Endothelial cell of umbilical vein (primary cell): ENCODE measurements around the gene RGS4. TPM values are rescaled to one million over a fixed set of nuclear protein-coding genes. Genes with fewer than 3 reads are reported as not detected.

Source experiments
- BruUV-seq: library from RNA; stranded (reverse); fragments of 400-500 nt; replicated peaks from 2 replicates; lab custom pipeline; 2021; lab: Mats Ljungman, UMichigan
- CTCF ChIA-PET: fragments of 300-600, 350-600 bp; sonication (Branson Sonifier 250); formaldehyde crosslinking; loops from one replicate; lab custom pipeline; 2021; ENCODE audit warnings: antibody characterized with exemption, inconsistent platforms; lab: Charles Lee
- POLR2A ChIA-PET: fragments of 300-600, 350-600 bp; sonication (Branson Sonifier 250); formaldehyde crosslinking; loops from one replicate; lab custom pipeline; 2021; ENCODE audit warnings: antibody characterized with exemption, inconsistent platforms; lab: Charles Lee
- DNase-seq: peaks from one replicate; pipeline ENCODE4 v3.0.0-alpha.2; 2011; ENCODE audit warnings: low read depth, low spot score
- FAIRE-seq: peaks from 2 replicates; lab custom pipeline; 2011; peaks lifted over from hg19 to GRCh38; lab: Jason Lieb, UNC
- H2AFZ ChIP-seq: 2 replicates; pipeline ENCODE4 v1.6.0; 2012; ENCODE audit warnings: low read depth, low read length, control low read depth, inconsistent platforms
- H3K27ac ChIP-seq: 2 replicates; pipeline ENCODE4 v1.5.1; 2011; ENCODE audit warnings: low read depth, mild to moderate bottlenecking, control low read depth, low read length, moderate library complexity; ENCODE audit not compliant: insufficient read depth
- H3K27me3 ChIP-seq, 2 experiments: 2 replicates each; pipeline versions ENCODE4 v1.6.0 to v1.6.1; 2011; ENCODE audit warnings: low read length in 2 of 2, mixed read lengths in 1 of 2; ENCODE audit not compliant: control insufficient read depth in 2 of 2, insufficient read depth in 2 of 2
- H3K36me3 ChIP-seq, 2 experiments: 2 replicates in 1 of 2; 3 replicates in 1 of 2; pipeline ENCODE4 v1.5.1; 2011; ENCODE audit warnings: low read length in 2 of 2, mild to moderate bottlenecking in 1 of 2, moderate library complexity in 1 of 2; ENCODE audit not compliant: control insufficient read depth in 2 of 2, insufficient read depth in 2 of 2; ENCODE audit errors: extremely low read depth in 1 of 2
- H3K4me1 ChIP-seq: 3 replicates; pipeline ENCODE4 v1.5.1; 2011; ENCODE audit warnings: mild to moderate bottlenecking, low read length; ENCODE audit not compliant: control insufficient read depth, insufficient read depth; ENCODE audit errors: extremely low read depth
- H3K4me2 ChIP-seq: 2 replicates; pipeline ENCODE4 v1.6.1; 2011; ENCODE audit warnings: low read length, control low read depth, mixed read lengths; ENCODE audit not compliant: insufficient read depth
- H3K4me3 ChIP-seq, 3 experiments: fragments of 200-600 bp in 1 of 3; sonication (generic), shearing (Covaris generic) in 1 of 3; replicated peaks in 1 of 3; 2 replicates each; pipeline ENCODE4 v1.5.1; 2011 to 2016; ENCODE audit warnings: control low read depth in 3 of 3, low read length in 3 of 3, mild to moderate bottlenecking in 2 of 3, inconsistent platforms in 1 of 3, low read depth in 1 of 3, moderate library complexity in 1 of 3; ENCODE audit not compliant: insufficient read depth in 1 of 3
- H3K79me2 ChIP-seq: 2 replicates; pipeline ENCODE4 v1.6.0; 2012; ENCODE audit warnings: low read length, inconsistent platforms; ENCODE audit not compliant: control insufficient read depth, insufficient read depth
- H3K9ac ChIP-seq: replicated peaks from 2 replicates; pipeline ENCODE3; 2011; ENCODE audit warnings: low read length, control low read depth; ENCODE audit not compliant: insufficient read depth; ENCODE audit errors: extremely low read depth
- H3K9me1 ChIP-seq: replicated peaks from 3 replicates; pipeline ENCODE4 v1.6.0; 2011; ENCODE audit warnings: mild to moderate bottlenecking, low read length; ENCODE audit not compliant: control insufficient read depth, insufficient read depth; ENCODE audit errors: extremely low read depth
- H3K9me3 ChIP-seq: replicated peaks from 2 replicates; pipeline ENCODE4 v1.5.1; 2012; ENCODE audit warnings: low read length, inconsistent platforms; ENCODE audit not compliant: control insufficient read depth, insufficient read depth
- H4K20me1 ChIP-seq: replicated peaks from 2 replicates; pipeline ENCODE3; 2011; ENCODE audit warnings: mild to moderate bottlenecking, low read length; ENCODE audit not compliant: control insufficient read depth, insufficient read depth; ENCODE audit errors: extremely low read depth
- CTCF ChIP-seq, 2 donors: IDR thresholded peaks; 1 replicate in 1 of 2; 2 replicates in 1 of 2; pipeline ENCODE4 v1.5.1; 2011; ENCODE audit warnings: low read length in 2 of 2, mild to moderate bottlenecking in 2 of 2, moderate library complexity in 2 of 2, control low read depth in 1 of 2, inconsistent platforms in 1 of 2, low read depth in 1 of 2; ENCODE audit not compliant: insufficient read depth in 1 of 2; ENCODE audit errors: extremely low read depth in 1 of 2
- FOS ChIP-seq: IDR thresholded peaks from 2 replicates; pipeline ENCODE4 v1.6.1; 2011; ENCODE audit warnings: mild to moderate bottlenecking, low read length, moderate library complexity, borderline replicate concordance; ENCODE audit not compliant: insufficient read depth
- GATA2 ChIP-seq: IDR thresholded peaks from 2 replicates; pipeline ENCODE4 v1.7.0; 2011; ENCODE audit warnings: low read depth, mild to moderate bottlenecking, moderate library complexity, mixed read lengths, low read length; ENCODE audit not compliant: insufficient read length, insufficient read depth
- JUN ChIP-seq: IDR thresholded peaks from 2 replicates; pipeline ENCODE4 v1.6.1; 2011; ENCODE audit warnings: borderline replicate concordance, low read depth; ENCODE audit not compliant: insufficient read length, insufficient read depth
- MAX ChIP-seq: IDR thresholded peaks from 2 replicates; pipeline ENCODE4 v1.6.1; 2011; ENCODE audit not compliant: insufficient read depth, insufficient read length
- MYC ChIP-seq: IDR thresholded peaks from one replicate; pipeline ENCODE4 v1.6.1; 2011; ENCODE audit warnings: mild to moderate bottlenecking, low read depth, low read length
- POLR2A ChIP-seq: IDR thresholded peaks from 2 replicates; pipeline ENCODE4 v1.6.1; 2012; ENCODE audit warnings: low read depth, mild to moderate bottlenecking, control low read depth, low read length
- POLR2AphosphoS5 ChIP-seq: IDR thresholded peaks from 2 replicates; pipeline ENCODE4 v1.6.1; 2012; ENCODE audit warnings: low read depth, mild to moderate bottlenecking, control low read depth, low read length, moderate library complexity; ENCODE audit not compliant: insufficient read depth
- dilution Hi-C: fragments of 300-500 bp; cut with MboI; formaldehyde crosslinking; loops from one replicate; pipeline ENCODE4 v1.15.0; 2019; ENCODE audit warnings: low sequenced_read_pairs; ENCODE audit not compliant: extremely low pct_ligation_motif_present
- intact Hi-C: fragments of 100-400 bp; cut with micrococcal nuclease; formaldehyde crosslinking; loops from one replicate; pipeline ENCODE4 v1.10.0; 2022
- polyA plus RNA-seq, 4 experiments: library from polyadenylated mRNA; depleted of rRNA in 3 of 4; stranded (reverse) in 3 of 4; unstranded in 1 of 4; fragments of >200 nt; gene quantifications; 2 replicates each; pipeline versions ENCODE4 v1.2.1 to v1.2.3, GENCODE V29; 2011 to 2012; ENCODE audit warnings: missing spikeins in 1 of 4
- total RNA-seq: library from RNA; stranded (reverse); gene quantifications from 2 replicates; pipeline ENCODE4 v1.2.3, GENCODE V29; 2021

RGS4 gene
- total and polyA plus RNA-seq, 2 donors (not counting 3 experiments of a cell fraction or from before 2014, with no cell fraction given), result 14.6 to 59.3 TPM

- CTCF ChIA-PET, result interaction anchor here (0.8 to 1.7 kb wide), 4 partner anchors 8 to 45 kb away, joined by 3 to 5 read pairs (median 4); no protein-coding TSS in a partner anchor
- no TSS peak for BruUV-seq
- Histone ChIP-seq H3K27ac (no peak overlapping the region), H3K27me3 (no peaks in the 10 kb centered on the region), H3K79me2 (no peaks in the 10 kb centered on the region), H3K9me1 (no peaks in the 10 kb centered on the region), H3K36me3 (no peaks in the 10 kb centered on the region), H3K4me3 (no peak overlapping the region), H3K9me3 (no peaks in the 10 kb centered on the region), H3K9ac (no peak overlapping the region), H2AFZ (no peak overlapping the region), H4K20me1 (no peaks in the 10 kb centered on the region), H3K4me2 (no peak overlapping the region), H3K4me1 (no peaks in the 10 kb centered on the region)
- DNase-seq (no peak), FAIRE-seq (no peak)
- POLR2A ChIA-PET, result no interaction called here
- intact Hi-C loops (no loop called here), dilution Hi-C loops (no loop called here)
- TF ChIP-seq CTCF (IDR thresholded peaks at IDR 0.05; ENCODE audit: extremely low read depth in 1 of 2, insufficient read depth in 1 of 2, low read depth in 1 of 2, low read length in 2 of 2) (no peak), FOS (no peak), GATA2 (no peak), JUN (no peak), MAX (no peak)
These were observed 24.4 kb downstream of the RGS4 start for GRCh38 chr1:163093579-163093978.

GRCh38 chr1:163094182-163094581 lies 25.0 kb downstream of the RGS4 start:
- POLR2A ChIA-PET, result no interaction called here
- no peaks in the 10 kb centered on the region for H3K36me3 ChIP-seq
- dilution Hi-C loops, result no loop called here

More at GRCh38 chr1:163094182-163094581, 25.0 kb downstream of the RGS4 start:
- no peaks in the 10 kb centered on the region for H3K4me1 ChIP-seq
- H3K4me3 ChIP-seq, result no peak overlapping the region
- intact Hi-C loops, result no loop called here
- no peaks in the 10 kb centered on the region for H3K9me1 ChIP-seq
- H3K79me2 ChIP-seq, result no peaks in the 10 kb centered on the region
- no peaks in the 10 kb centered on the region for H4K20me1 ChIP-seq
- no peak for FAIRE-seq
- no peak overlapping the region for H3K4me2 ChIP-seq
- no TSS peak for BruUV-seq
- no peaks in the 10 kb centered on the region for H3K9me3 ChIP-seq
- no peak for DNase-seq
- no peak overlapping the region for H2AFZ ChIP-seq
- TF ChIP-seq MYC, result no peak
- TF ChIP-seq POLR2A, result no peak
- no peak for TF ChIP-seq MAX
- no peak for TF ChIP-seq POLR2AphosphoS5
- H3K27ac ChIP-seq, result no peak overlapping the region
- no peak overlapping the region for H3K9ac ChIP-seq
- CTCF ChIA-PET, result interaction anchor here (0.8 to 1.7 kb wide), 4 partner anchors 8 to 44 kb away, joined by 3 to 5 read pairs (median 4); no protein-coding TSS in a partner anchor
- H3K27me3 ChIP-seq, result no peaks in the 10 kb centered on the region
